NT2/D1 (cell line): ENCODE measurements around the gene ACADM.

Source experiments
- SUZ12 ChIP-seq: IDR thresholded peaks from 2 replicates; pipeline ENCODE4 v1.6.1; 2011; ENCODE audit not compliant: insufficient read length, insufficient read depth; ENCODE audit errors: extremely low read depth
- YY1 ChIP-seq: IDR thresholded peaks from 2 replicates; pipeline ENCODE4 v1.6.1; 2011; ENCODE audit not compliant: insufficient read length, insufficient read depth
- ZNF274 ChIP-seq: IDR thresholded peaks from 2 replicates; pipeline ENCODE4 v1.6.1; 2011; ENCODE audit warnings: mild to moderate bottlenecking, low read depth, low read length

GRCh38 chr1:75742047-75742625, 17.6 kb downstream of the ACADM start:
- TF ChIP-seq SUZ12, result no peak
- TF ChIP-seq YY1, result no peak
- no peak for TF ChIP-seq ZNF274
